IMR-90 (cell line): ENCODE results near the gene OGFOD2.

Experiments
- BHLHE40 ChIP-seq: fragments of 150-350 bp; IDR thresholded peaks from 2 replicates; pipeline ENCODE4 v1.6.1; 2016; ENCODE audit warnings: mild to moderate bottlenecking, low read depth, low read length
- CEBPB ChIP-seq: IDR thresholded peaks from 2 replicates; pipeline ENCODE4 v1.6.1; 2012; ENCODE audit warnings: low read depth, low read length, improper control_type of control experiment
- MAFK ChIP-seq: IDR thresholded peaks from 2 replicates; pipeline ENCODE4 v1.6.1; 2012; ENCODE audit warnings: low read depth, low read length, improper control_type of control experiment
- MAZ ChIP-seq: IDR thresholded peaks from 2 replicates; pipeline ENCODE4 v1.6.1; 2012; ENCODE audit warnings: low read depth, mild to moderate bottlenecking, low read length, improper control_type of control experiment, moderate library complexity, borderline replicate concordance
- MXI1 ChIP-seq: IDR thresholded peaks from 2 replicates; pipeline ENCODE4 v1.6.1; 2012; ENCODE audit warnings: low read depth, mild to moderate bottlenecking, low read length, moderate library complexity, borderline replicate concordance
- POLR2A ChIP-seq: IDR thresholded peaks from 2 replicates; pipeline ENCODE4 v1.6.1; 2012; ENCODE audit warnings: mild to moderate bottlenecking, low read depth, low read length
- RAD21 ChIP-seq: IDR thresholded peaks from 2 replicates; pipeline ENCODE4 v1.6.1; 2012; ENCODE audit warnings: low read length, improper control_type of control experiment
- RCOR1 ChIP-seq: IDR thresholded peaks from 2 replicates; pipeline ENCODE4 v1.6.1; 2012; ENCODE audit warnings: mild to moderate bottlenecking, low read length, improper control_type of control experiment; ENCODE audit not compliant: insufficient replicate concordance
- RFX5 ChIP-seq: IDR thresholded peaks from 2 replicates; pipeline ENCODE4 v1.8.0; 2012; ENCODE audit warnings: low read depth, mild to moderate bottlenecking, low read length, moderate library complexity
- SMC3 ChIP-seq: fragments of 150-350 bp; IDR thresholded peaks from 2 replicates; pipeline ENCODE4 v1.6.1; 2016; ENCODE audit warnings: low read depth, mild to moderate bottlenecking, antibody characterized with exemption, low read length, moderate library complexity
- TF ChIP-seq, protein P1 (sequence below): conservative IDR thresholded peaks from 2 replicates; pipeline ENCODE4 v1.5.1; 2012; ENCODE audit warnings: mild to moderate bottlenecking, low read depth, low read length, improper control_type of control experiment
- TF ChIP-seq, protein P2 (sequence below): fragments of 150-350 bp; IDR thresholded peaks from 2 replicates; pipeline ENCODE4 v1.6.1; 2017; ENCODE audit warnings: mild to moderate bottlenecking, antibody characterized with exemption, low read length, low read depth
- TF ChIP-seq, protein P3 (sequence below): fragments of 150-350 bp; IDR thresholded peaks from 2 replicates; pipeline ENCODE4 v1.6.1; 2016; ENCODE audit warnings: low read depth, mild to moderate bottlenecking, low read length, moderate library complexity, borderline replicate concordance

GRCh38 chr12:122969676-122970075, 5.4 kb upstream of the OGFOD2 start:
- TF ChIP-seq, protein P1, sequence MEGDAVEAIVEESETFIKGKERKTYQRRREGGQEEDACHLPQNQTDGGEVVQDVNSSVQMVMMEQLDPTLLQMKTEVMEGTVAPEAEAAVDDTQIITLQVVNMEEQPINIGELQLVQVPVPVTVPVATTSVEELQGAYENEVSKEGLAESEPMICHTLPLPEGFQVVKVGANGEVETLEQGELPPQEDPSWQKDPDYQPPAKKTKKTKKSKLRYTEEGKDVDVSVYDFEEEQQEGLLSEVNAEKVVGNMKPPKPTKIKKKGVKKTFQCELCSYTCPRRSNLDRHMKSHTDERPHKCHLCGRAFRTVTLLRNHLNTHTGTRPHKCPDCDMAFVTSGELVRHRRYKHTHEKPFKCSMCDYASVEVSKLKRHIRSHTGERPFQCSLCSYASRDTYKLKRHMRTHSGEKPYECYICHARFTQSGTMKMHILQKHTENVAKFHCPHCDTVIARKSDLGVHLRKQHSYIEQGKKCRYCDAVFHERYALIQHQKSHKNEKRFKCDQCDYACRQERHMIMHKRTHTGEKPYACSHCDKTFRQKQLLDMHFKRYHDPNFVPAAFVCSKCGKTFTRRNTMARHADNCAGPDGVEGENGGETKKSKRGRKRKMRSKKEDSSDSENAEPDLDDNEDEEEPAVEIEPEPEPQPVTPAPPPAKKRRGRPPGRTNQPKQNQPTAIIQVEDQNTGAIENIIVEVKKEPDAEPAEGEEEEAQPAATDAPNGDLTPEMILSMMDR = no peak
- TF ChIP-seq POLR2A = no peak
- no peak for TF ChIP-seq RCOR1
- no peak for TF ChIP-seq SMC3
- TF ChIP-seq MAFK = no peak
- no peak for TF ChIP-seq MXI1
- no peak for TF ChIP-seq RFX5
- TF ChIP-seq, protein P2, sequence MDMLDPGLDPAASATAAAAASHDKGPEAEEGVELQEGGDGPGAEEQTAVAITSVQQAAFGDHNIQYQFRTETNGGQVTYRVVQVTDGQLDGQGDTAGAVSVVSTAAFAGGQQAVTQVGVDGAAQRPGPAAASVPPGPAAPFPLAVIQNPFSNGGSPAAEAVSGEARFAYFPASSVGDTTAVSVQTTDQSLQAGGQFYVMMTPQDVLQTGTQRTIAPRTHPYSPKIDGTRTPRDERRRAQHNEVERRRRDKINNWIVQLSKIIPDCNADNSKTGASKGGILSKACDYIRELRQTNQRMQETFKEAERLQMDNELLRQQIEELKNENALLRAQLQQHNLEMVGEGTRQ = no peak
- TF ChIP-seq BHLHE40 = no peak
- no peak for TF ChIP-seq RAD21
- TF ChIP-seq, protein P3, sequence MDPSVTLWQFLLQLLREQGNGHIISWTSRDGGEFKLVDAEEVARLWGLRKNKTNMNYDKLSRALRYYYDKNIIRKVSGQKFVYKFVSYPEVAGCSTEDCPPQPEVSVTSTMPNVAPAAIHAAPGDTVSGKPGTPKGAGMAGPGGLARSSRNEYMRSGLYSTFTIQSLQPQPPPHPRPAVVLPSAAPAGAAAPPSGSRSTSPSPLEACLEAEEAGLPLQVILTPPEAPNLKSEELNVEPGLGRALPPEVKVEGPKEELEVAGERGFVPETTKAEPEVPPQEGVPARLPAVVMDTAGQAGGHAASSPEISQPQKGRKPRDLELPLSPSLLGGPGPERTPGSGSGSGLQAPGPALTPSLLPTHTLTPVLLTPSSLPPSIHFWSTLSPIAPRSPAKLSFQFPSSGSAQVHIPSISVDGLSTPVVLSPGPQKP = no peak
- TF ChIP-seq CEBPB = no peak
- no peak for TF ChIP-seq MAZ
